ENCODE data around the gene PKD1.

The PKD1 gene

GRCh38 chr16:2046893-2047329 lies 88.8 kb downstream of the PKD1 start:
- no peak for DNase-seq
- no peak for ATAC-seq

- no peak for DNase-seq
Observed at GRCh38 chr16:2045965-2046892, 89.5 kb downstream of the PKD1 start.

GRCh38 chr16:2044541-2044940 lies 91.2 kb downstream of the PKD1 start:
- DNase-seq: no peak
- no peak for ATAC-seq

More at GRCh38 chr16:2045965-2046892, 89.5 kb downstream of the PKD1 start:
- ATAC-seq: no peak

- no peak for ATAC-seq
- no peak for DNase-seq
Observed at GRCh38 chr16:2043667-2044451, 91.8 kb downstream of the PKD1 start.

GRCh38 chr16:2042986-2043666 lies 92.6 kb downstream of the PKD1 start:
- DNase-seq: no peak
- ATAC-seq: no peak

- no peak for DNase-seq
- no peak for ATAC-seq
Observed at GRCh38 chr16:2042171-2042985, 93.3 kb downstream of the PKD1 start.

GRCh38 chr16:2040787-2041522 lies 94.7 kb downstream of the PKD1 start:
- no peak for DNase-seq

GRCh38 chr16:2040041-2040786 lies 95.5 kb downstream of the PKD1 start:
- no peak for DNase-seq
- no peak for ATAC-seq

More at GRCh38 chr16:2040787-2041522, 94.7 kb downstream of the PKD1 start:
- no peak for ATAC-seq

GRCh38 chr16:2039274-2040031 lies 96.2 kb downstream of the PKD1 start:
- ATAC-seq: no peak
- no peak for DNase-seq

All from stimulated activated naive CD8-positive, alpha-beta T cell treated with anti-CD3 and anti-CD28 coated beads, Interleukin-15, Interleukin-2, amounts not matched to agents 100 U/mL and 50 U/mL, for 24 hours (primary cell).